ENCODE results near the gene MYH15.
"Not testable (repeated sequence)": the region's sequence is repeated elsewhere in the genome, so short reads cannot be mapped to it uniquely, and the experiment has no call there.

MYH15 gene

DNA sequence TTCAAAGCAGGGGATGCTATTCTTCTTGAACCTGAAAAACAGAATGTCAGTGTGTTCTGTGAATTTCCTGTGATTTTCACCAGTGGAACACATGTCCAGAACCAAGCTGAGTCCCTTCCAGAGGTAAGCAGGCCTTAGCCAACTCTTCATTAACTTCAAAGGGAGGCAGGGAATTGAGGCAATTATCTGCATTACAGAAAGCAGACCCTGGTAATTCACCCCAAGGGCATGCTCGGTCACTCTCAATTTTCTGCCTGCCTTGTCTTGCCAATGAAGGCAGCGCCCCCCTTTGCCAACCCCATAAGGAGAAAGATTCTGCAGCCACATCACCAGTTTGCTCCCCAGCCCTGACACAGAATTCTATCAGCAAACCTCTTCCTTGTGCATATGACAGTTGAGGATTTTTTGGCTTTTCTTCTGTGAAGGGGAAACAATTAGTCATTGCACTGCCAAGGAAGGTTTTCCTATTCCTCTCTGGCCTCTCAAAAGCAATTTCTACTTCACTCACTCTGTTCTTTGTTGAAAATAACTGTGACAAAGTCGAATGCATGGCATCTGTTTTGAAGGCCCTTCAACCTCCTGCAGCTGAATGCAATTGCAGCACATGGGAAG lies 128.8 kb downstream of the MYH15 start:
- DNase-seq = no peak

DNA sequence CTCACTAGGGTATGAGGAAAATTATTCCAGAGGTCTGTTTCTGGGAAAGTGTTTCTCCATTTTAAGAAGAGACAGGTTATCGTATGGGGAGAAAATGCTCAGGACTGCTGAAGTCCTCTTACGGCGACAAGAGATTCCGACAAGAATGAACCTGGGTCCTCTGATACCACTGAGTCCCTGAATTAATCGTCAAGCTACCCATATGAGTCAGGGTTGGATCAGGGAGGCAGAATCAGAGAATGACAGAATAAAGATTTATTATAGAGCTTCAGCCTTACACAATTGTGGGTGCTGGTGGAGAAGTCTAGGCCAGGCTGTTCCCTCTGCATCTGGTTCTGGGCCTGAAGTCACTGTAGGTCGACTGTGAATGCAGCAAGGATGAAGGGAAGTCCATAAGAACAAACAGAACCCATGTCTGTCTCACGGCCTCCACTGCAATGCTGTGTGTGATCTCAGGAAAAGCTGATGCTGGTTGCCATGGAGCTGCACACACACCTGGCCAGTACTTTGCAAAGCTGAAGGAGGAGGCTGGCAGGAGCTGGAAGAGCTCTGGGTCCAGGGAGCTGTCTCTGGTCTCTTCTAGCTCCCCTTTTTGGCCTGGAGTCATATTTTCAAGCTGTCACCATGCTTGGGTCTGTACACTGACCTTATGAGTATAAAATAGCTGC lies 130.1 kb downstream of the MYH15 start:
- no peak for DNase-seq

DNA sequence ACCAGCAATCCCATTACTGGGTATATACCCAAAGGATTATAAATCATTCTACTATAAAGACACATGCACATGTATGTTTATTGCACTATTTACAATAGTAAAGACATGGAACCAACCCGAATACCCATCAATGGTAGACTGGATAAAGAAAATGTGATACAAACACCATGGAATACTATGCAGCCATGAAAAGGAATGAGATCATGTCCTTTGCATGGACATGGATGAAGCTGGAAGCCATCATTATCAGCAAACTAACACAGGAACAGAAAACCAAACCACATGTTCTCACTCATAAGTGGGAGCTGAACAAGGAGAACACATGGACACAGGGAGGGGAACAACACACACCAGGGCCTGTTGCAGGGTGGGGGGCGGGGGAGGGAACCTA lies 131.4 kb downstream of the MYH15 start:
- not testable (repeated sequence) for DNase-seq

DNA sequence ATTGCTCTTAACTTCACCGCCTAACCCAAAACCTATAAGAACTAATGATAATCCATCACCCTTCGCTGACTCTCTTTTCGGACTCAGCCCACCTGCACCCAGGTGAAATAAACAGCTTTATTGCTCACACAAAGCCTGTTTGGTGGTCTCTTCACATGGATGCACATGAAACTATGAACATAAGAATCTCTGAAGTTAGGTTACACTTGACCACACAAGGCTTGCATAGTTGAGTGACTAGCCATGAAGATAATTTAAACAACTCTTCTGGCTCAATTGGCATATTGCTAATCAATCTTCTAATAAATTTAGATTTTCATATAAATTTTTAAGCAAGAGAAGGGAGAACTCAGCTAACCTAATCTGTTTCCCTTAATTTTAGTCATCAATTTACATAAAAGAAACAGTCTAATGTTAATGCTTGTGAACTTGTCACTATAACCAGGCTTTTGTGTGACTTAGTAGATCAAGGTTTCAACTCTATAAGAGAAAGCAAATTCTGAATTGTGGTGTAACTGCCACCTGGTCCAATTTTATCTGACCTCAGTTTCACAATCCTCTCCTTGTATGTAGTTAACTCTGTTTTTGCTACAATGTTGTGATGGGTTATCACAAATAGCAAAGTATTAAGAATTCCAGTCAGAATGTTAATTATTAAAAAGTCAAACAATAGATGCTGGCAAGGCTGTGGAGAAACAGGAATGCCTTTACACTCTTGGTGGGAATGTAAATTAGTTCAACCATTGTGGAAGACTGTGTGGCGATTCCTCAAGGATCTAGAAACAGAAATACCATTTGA lies 132.0 kb downstream of the MYH15 start:
- DNase-seq = no peak

DNA sequence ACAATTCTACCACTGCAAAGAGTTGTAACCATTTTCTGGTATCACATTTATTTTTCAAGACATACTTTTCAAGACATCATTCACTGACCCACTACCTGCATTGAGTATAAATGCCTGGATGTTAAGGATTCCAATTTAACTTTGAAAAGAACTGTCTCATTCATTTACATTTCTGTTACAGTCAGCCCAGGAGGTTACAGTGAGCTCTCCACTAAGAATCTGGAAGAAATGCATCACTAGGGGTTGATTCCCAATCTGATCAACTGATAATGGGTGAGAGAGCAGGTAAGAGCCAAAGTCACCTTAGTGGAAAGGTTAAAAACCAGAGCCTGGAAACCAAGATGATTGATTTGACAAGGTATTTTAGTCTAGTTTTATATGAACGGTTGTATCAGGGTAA lies 133.0 kb downstream of the MYH15 start:
- DNase-seq = no peak

DNA sequence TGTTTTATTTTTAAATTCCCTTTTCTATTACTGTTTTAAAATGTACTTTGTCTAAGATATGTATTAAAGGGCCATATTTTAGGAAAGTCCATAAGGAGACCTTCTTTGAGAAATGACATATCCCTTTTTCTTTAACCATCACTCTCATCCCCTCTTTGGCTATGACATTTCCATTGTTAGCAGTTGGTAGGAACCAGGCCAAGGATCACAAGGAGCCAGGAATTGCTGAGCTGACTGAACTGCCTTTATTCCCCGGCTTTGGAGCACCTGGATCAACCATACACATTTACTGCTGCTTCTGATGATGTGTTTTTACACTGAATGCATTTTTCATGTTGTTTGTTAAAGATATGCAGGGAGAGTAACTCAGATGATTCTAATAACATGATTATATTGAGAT lies 134.4 kb downstream of the MYH15 start:
- no peak for DNase-seq

DNA sequence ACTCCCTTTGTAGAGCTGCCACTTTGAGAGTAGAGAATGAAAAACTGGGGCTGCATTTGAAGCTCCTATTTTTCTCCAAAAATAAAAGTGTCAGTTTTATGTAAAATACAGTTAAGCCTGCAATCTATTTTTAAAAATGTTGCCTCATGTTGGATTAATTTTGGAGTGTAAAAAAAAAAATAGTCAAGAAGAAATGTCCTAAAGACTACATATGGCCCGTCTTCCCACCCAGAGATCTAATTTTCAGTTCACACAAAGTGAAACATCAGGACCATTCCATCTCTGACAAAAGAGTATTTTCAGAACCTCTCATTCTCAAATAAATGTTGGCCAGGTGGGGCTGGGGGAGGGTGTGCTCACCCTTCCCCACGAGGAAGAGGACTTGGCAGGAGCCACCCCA lies 151.4 kb downstream of the MYH15 start:
- DNase-seq = no peak

DNA sequence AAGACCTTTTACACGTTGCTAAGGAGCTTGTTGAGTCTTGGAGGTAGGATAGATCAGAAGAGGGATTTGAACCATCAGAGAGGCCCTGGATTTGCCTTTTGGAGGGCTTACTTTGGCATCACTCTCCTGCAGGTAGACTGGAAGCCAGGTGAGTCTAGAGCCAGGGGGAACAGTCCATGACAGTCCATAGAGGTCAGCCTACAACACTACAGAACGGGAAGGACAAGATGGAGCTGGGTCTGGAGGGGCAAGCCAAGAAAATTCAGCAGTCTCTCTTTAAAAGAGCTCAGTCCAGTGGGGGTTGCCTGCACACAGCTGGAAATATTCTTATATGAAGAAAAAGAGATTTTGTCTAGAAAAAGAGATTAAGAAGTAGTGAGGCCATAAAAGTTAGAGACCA lies 153.4 kb downstream of the MYH15 start:
- no peak for DNase-seq

DNA sequence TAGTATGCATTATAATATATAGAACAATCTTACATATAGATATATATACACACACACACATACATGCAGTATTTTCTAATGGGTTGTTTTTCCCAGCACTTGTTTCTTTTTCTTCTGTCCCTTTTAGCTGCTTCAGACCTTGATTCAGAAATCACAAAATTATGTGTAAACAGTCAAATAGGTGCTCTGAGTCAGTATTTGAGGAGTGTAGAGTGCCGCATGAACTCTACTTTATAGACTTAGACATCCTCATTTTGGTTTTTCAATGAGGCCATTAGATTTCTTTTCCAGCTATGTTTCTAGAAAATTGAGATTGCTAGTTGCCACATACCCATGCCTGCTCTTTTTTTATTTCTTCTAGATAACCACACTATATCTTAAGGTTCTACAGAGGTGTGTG lies 155.8 kb downstream of the MYH15 start:
- DNase-seq = no peak

DNA sequence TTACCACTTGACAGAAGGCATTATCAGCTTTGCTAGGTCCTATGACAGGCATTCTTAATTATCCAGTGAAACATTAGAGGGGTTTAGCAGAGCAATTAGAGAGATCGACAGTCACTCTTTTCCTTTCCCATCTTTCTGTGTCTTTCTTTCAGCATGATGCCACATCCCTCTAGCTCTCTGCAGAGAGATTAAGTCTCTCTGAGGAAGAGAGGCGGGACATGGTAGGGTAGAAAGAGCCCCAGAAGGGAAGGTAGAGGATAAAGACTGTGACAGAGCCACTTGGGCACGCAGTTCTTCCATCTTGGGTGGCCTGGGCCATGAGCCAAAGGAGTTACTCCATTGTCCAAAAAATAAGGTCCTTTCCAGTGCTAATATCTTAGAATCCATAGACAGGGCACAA lies 158.2 kb downstream of the MYH15 start:
- DNase-seq = no peak

DNA sequence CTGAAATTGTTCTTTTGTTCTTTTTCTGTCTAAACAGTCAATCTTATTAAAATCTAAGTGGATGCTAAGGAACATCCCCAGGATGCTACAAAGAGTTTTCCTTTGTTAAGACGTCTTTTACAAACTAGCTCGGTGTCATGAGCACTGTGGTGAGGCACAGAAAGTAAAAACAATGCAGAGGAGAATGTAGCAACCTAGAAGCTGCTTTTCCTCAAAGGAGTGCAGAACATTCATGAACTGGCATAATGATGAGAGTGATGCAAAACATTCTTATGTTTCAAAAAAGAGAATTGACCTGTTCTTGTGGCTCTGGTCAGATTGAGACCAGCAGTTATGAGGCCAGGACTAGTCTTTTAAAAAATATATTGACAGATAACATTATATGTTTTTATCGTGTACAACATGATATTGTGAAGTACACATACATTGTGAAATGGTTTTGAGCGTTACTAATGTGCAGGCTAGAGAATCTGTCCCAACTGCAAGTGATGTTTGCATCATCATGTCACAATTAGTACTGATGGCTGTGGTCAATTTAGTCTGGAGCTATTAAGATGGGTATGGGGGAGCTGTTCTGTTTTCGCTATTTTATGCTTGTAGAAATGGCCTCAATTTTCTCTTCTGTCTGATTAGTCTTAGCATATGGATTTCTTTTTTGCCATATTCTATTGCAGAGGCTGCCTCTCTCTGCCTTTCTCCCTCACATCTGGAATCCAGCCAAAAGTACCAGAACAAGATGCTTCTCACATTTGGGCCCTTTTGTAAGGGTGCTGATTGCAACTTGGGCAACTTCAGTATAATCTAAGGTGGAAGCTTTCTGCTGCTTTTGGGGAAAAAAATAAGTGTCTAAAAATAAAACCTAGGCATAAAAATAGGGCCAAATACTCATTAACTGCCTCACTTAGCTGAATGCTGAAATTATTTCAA lies 163.8 kb downstream of the MYH15 start:
- peak; percentile 18 to 44 for DNase-seq

DNA sequence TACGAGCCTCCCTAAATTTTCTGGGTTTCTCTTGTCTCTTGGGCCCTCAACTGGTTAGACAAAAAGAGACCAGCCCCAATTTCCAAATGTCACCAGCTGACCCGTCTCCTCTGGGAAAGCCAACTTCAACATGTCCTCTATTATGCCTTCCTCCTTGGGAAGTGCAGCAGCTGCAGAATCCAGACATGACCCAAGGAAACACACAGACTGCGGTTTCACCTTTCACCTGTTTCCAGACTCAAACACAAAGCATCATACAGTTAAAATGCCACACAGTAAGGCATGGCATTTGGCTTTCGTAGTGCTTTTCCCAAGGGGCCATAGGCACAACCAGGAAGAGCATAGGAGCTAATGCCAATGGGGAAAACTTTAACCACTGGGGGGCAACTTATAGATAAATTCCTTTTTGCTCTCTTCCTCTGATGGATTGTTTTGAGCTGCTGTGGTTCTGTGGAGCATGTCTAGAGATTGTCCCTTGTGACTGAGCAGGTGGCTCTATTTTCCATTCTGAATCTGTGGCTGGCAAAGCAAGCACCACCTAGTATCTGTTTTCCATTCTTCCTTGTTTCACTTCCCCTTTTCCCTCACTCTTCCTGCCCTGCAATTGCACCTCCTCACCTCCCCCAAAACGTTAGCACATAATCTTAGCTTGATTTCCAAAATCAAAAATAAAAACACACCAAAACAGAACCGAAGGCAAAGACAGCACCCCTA lies 164.7 kb downstream of the MYH15 start:
- peak in 1 of 2 donors; percentile 8 for DNase-seq

DNA sequence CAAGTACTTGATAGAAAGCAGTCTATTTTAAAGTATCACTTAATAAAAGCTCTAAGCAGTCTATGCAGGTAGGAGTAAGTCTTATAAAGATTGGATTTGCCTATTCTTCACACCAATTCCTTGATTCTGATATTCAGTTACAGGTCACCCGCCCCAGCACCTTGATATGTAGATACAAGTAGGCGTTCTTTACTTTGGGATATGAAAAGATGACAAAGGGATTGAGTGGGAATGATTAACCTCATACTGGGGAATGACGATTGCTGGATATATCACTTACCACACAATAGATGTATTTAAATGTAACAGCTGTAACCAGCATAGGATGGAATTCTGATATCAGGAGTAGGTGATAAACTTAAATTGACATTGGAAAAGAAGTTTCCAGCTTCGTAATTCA lies 166.9 kb downstream of the MYH15 start:
- DNase-seq = no peak

DNA sequence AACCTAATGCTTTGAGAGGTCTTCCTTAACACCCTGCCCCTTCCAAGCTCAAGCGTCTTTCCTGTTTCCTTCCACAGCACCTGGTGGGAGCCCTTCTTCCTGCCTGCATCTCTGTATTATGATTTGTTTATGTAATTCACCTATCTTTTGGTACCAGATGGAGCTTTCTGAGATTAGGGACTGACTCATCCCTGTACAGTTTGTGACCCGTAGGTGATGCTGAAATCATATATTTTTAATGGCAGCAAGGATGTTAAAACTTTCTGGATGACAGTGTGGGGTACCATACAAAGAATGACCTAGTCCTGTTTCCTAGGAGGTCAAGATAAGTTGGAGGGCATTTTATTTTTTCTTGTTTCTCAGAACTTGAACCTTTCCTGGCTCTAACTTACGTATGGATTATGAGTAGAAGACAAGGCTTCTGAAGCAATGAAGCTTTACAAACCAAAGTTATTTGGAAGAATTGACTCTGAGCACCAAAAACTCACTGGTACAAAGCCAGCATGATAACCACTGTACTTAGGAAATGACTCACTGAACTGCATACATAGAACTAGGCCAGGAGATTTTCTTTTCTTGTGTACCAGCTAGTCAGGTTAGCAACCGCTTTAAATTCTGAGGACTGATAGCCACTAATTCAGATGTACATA lies 167.4 kb downstream of the MYH15 start:
- no peak for DNase-seq

DNA sequence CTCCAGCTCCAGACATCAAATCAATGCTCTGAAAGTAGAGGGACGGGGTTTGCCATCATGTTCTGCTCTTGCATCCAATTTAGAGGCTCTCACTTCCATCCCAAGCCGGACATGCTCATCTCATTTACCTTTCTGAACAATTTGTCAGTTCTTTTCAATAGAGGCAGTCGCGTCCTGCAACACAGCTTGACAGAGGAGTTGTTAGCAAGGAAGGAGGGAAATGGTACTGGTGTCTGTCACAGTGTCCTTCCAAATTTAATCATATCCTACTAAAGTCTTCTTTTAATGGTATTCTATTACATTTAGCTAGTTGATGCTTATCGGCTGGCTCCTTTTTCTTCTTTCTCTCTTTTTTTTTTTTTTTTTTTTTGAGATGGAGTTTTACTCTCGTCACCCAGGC lies 168.5 kb downstream of the MYH15 start:
- no peak for DNase-seq

DNA sequence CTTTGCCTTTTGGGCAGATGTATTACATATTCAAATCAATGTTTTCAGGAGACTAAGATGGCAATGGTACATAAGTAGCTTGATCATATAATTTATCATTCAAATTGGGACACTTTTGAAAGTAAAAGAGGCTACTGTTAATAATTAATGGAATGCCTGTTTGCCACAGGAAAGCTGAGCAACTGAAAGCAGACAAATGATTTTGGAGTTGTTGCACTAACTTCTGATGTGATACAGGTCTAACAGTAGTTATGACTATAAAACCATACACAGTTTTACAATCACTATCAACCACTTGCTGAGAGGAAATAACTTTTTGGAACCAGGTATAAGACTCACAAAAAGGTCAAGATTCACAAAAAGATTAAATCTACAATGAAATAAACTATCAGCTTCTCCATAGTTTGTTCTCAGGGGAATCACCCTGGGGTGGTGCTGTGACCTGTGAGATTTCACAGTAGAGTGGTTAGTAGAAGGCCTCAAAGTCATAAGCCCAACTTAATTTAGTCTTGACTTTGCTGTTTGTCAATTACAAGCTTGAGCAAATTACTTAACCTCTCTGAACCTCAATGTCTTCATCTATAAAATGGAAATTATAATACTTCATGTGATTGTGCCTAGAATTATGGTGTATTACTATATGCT lies 171.4 kb downstream of the MYH15 start:
- no peak for DNase-seq

DNA sequence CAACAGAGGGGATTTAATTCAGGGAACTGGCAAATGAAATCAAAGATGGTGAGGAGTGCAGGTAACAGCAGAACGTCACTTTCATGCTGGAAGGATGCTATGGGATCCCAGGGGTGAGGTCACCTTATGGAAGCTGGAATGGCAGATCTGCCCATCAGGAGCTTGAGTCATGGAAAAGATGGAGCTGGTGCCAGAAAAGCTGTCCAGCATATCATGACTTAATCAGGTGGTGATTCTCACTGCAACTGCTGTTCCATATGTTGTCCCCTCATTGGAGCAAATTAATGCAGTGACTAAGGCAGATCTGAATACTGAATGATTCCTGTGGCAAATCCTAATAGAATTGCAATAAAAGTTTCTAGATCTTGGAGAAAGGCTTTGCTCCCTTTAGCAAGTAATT lies 175.7 kb downstream of the MYH15 start:
- no peak for DNase-seq

DNA sequence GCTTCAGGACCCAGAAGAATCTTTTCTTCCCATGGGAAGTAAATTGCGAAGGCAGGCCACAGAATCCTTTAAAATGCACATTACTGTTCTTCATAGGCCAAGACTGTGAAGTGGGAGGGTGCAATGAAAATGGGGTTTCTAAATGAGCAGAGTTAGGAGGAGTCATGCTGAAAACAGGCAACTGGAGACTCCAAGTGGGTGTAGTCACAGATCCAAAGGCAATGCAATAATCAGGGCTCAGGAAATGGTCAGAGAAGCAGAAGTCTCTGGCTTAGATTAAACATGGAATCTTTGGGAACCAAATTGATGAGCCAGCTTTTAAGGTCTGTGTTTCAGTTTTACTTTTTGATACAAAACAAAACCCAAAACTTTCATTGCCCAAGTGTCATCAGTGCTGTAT lies 176.4 kb downstream of the MYH15 start:
- DNase-seq = peak; percentile 39 to 77

DNA sequence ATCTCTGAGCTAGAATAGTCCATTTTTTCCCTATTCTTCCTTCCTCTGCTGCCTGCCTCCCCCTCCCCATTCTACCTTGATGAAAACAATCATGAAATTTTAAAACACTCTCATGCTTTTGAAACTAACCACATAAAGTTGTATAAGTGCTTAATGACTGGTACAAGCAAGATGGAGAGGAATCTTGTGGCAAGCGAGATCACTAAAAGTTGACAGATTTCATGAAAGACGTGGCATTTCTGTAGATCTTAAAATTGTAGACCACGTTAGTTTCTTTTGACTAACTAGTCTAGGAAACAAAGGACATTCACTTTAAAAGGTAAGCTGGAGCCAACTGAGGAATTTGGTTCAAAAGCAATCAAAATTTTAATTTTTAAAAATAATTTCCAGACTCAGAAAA lies 178.6 kb downstream of the MYH15 start:
- DNase-seq = no peak
